PC-9 (cell line): ENCODE measurements around the gene MYO1H. TPM values are rescaled to one million over a fixed set of nuclear protein-coding genes. Genes with fewer than 3 reads are reported as not detected.
"Not testable (repeated sequence)": the region's sequence is repeated elsewhere in the genome, so short reads cannot be mapped to it uniquely, and the experiment has no call there.

Experiments
- BruUV-seq: library from RNA; stranded (reverse); fragments of 400-500 nt; replicated peaks from 2 replicates; lab custom pipeline; 2021; lab: Mats Ljungman, UMichigan
- CTCF ChIA-PET: fragments of 300-600 bp; sonication (Branson Sonifier 250); formaldehyde crosslinking; loops from one replicate; lab custom pipeline; 2022; ENCODE audit warnings: antibody characterized with exemption; lab: Charles Lee
- POLR2A ChIA-PET: fragments of 300-600 bp; sonication (Branson Sonifier 250); formaldehyde crosslinking; loops from one replicate; lab custom pipeline; 2022; ENCODE audit warnings: antibody characterized with exemption; ENCODE audit not compliant: unreplicated experiment; lab: Charles Lee
- DNase-seq, 2 experiments: peaks; one replicate each; pipeline versions ENCODE4 v3.0.0 to v3.0.0-alpha.2; 2015 to 2022; ENCODE audit warnings: mixed read lengths in 1 of 2
- H2AFZ ChIP-seq: fragments of 200-600 bp; sonication (generic); 2 replicates; pipeline ENCODE4 v1.8.1; 2017; ENCODE audit warnings: antibody characterized with exemption
- H3F3A ChIP-seq: fragments of 200-600 bp; sonication (generic); 2 replicates; pipeline ENCODE4 v1.8.1; 2017; ENCODE audit warnings: antibody characterized with exemption, mild to moderate bottlenecking, low read depth; ENCODE audit not compliant: insufficient read depth
- H3K27ac ChIP-seq: fragments of 200-600 bp; sonication (generic); 2 replicates; pipeline ENCODE4 v1.6.1; 2016; ENCODE audit warnings: mixed run types
- H3K27me3 ChIP-seq: fragments of 200-600 bp; sonication (generic); 2 replicates; pipeline ENCODE4 v1.6.1; 2016; ENCODE audit warnings: low read depth, mixed run types; ENCODE audit not compliant: insufficient read depth
- H3K36me3 ChIP-seq: fragments of 200-600 bp; sonication (generic); 2 replicates; pipeline ENCODE4 v1.6.1; 2016; ENCODE audit warnings: low read depth, mixed run types
- H3K4me1 ChIP-seq: fragments of 200-600 bp; sonication (generic); replicated peaks from 2 replicates; pipeline ENCODE4 v1.6.1; 2016; ENCODE audit warnings: mixed run types; ENCODE audit not compliant: insufficient read depth
- H3K4me2 ChIP-seq: fragments of 200-600 bp; sonication (generic); 2 replicates; pipeline ENCODE4 v1.6.1; 2017; ENCODE audit warnings: mixed run types
- H3K4me3 ChIP-seq: fragments of 200-600 bp; sonication (generic); 2 replicates; pipeline ENCODE4 v1.6.1; 2016; ENCODE audit warnings: mixed run types
- H3K79me2 ChIP-seq: fragments of 200-600 bp; sonication (generic); 2 replicates; pipeline ENCODE4 v1.6.1; 2017; ENCODE audit warnings: low read depth, mixed run types
- H3K9me2 ChIP-seq: fragments of 200-600 bp; sonication (generic); 2 replicates; pipeline ENCODE4 v1.8.1; 2017; ENCODE audit warnings: mild to moderate bottlenecking; ENCODE audit not compliant: insufficient read depth
- H3K9me3 ChIP-seq: fragments of 200-600 bp; sonication (generic); 2 replicates; pipeline ENCODE4 v1.8.1; 2016; ENCODE audit warnings: low read depth; ENCODE audit not compliant: insufficient read depth
- H4K20me1 ChIP-seq: fragments of 200-600 bp; sonication (generic); 2 replicates; pipeline ENCODE4 v1.8.1; 2017; ENCODE audit not compliant: insufficient read depth
- CTCF ChIP-seq: fragments of 200-600 bp; sonication (generic); conservative IDR thresholded peaks from 2 replicates; pipeline ENCODE4 v1.6.1; 2017; ENCODE audit warnings: mixed run types, antibody characterized with exemption, mild to moderate bottlenecking, moderate library complexity
- EZH2 ChIP-seq: fragments of 200-600 bp; sonication (generic); IDR thresholded peaks from 2 replicates; pipeline ENCODE4 v1.8.0; 2017; ENCODE audit warnings: antibody characterized with exemption, low read depth
- intact Hi-C: fragments of 100-400 bp; cut with micrococcal nuclease; formaldehyde crosslinking; loops from one replicate; pipeline ENCODE4 v1.10.0; 2022; ENCODE audit not compliant: unreplicated experiment
- total RNA-seq: library from RNA; stranded (reverse); gene quantifications from 2 replicates; pipeline ENCODE4 v1.2.3, GENCODE V29; 2021

The MYO1H gene
- total RNA-seq, 1 experiment from 2014 or later = not detected

- Histone ChIP-seq H4K20me1 (peaks cover 21% of the 10 kb centered on the region; the same call in 1 of the 2 replicates), H3K27me3 (no peaks in the 10 kb centered on the region), H3K4me1 (peaks cover 9% of the 10 kb centered on the region), H3K4me3 (no peak overlapping the region), H3F3A (peaks cover 5% of the 10 kb centered on the region; the same call in 1 of the 2 replicates), H3K79me2 (peaks cover 78% of the 10 kb centered on the region), H3K4me2 (no peak overlapping the region), H3K27ac (no peak overlapping the region), H3K9me2 (no peaks in the 10 kb centered on the region), H3K9me3 (no peaks in the 10 kb centered on the region), H3K36me3 (0 out of 2 replicates have a peak, but pooled peaks cover 8% of the 10 kb centered on the region), H2AFZ (no peak overlapping the region)
- ChIA-PET POLR2A (interaction anchor here (0.5 kb wide), 1 partner anchor 282 kb away, joined by 4 read pairs; no protein-coding TSS in a partner anchor), CTCF (no interaction called here)
- TF ChIP-seq EZH2 (no peak), CTCF (no peak)
- no TSS peak for BruUV-seq
- intact Hi-C loops = no loop called here
- DNase-seq = no peak
Measured at GRCh38 chr12:109469517-109469916, 121.8 kb downstream of the MYO1H start.

- no peaks in the 10 kb centered on the region for H3K9me3 ChIP-seq
- BruUV-seq = no TSS peak
- H4K20me1 ChIP-seq = peaks cover 18% of the 10 kb centered on the region
Measured at GRCh38 chr12:109473006-109473405, 125.3 kb downstream of the MYO1H start.

GRCh38 chr12:109473526-109474270 is 126.0 kb downstream of the MYO1H start:
- H2AFZ ChIP-seq, DNase-seq, H3K36me3 ChIP-seq, H3K9me3 ChIP-seq, H3K4me2 ChIP-seq, H3F3A ChIP-seq, BruUV-seq, H3K4me3 ChIP-seq, intact Hi-C loops, H3K27me3 ChIP-seq, H3K27ac ChIP-seq, H3K9me2 ChIP-seq: not testable (repeated sequence)
- Histone ChIP-seq H3K79me2 (peaks cover 85% of the 10 kb centered on the region), H3K4me1 (peaks cover 14% of the 10 kb centered on the region), H4K20me1 (peaks cover 18% of the 10 kb centered on the region)
- ChIA-PET CTCF (interaction anchor here (0.6 kb wide), 1 partner anchor 41 kb away, joined by 3 read pairs; no protein-coding TSS in a partner anchor), POLR2A (interaction anchor here (0.8 kb wide), 1 partner anchor 45 kb away, joined by 7 read pairs; no protein-coding TSS in a partner anchor)

More at GRCh38 chr12:109473006-109473405, 125.3 kb downstream of the MYO1H start:
- TF ChIP-seq CTCF (no peak), EZH2 (no peak)
- intact Hi-C loops = no loop called here
- POLR2A ChIA-PET = no interaction called here
- Histone ChIP-seq H3K4me1 (peaks cover 8% of the 10 kb centered on the region), H3K27me3 (no peaks in the 10 kb centered on the region), H3K9me2 (no peaks in the 10 kb centered on the region), H2AFZ (no peak overlapping the region), H3K4me2 (no peak overlapping the region), H3K4me3 (no peak overlapping the region), H3F3A (no peaks in the 10 kb centered on the region), H3K36me3 (0 out of 2 replicates have a peak, but pooled peaks cover 6% of the 10 kb centered on the region), H3K27ac (no peak overlapping the region), H3K79me2 (peaks cover 78% of the 10 kb centered on the region)
- CTCF ChIA-PET = no interaction called here
- DNase-seq = no peak
